Globus pallidus (tissue), 1 donor: ENCODE data around the gene APIP.
"Not testable (repeated sequence)": the region's sequence is repeated elsewhere in the genome, so short reads cannot be mapped to it uniquely, and the experiment has no call there.

Experiments
- DNase-seq: peaks from one replicate; pipeline ENCODE4 v3.0.0-alpha.2; 2015; ENCODE audit warnings: low spot score

The APIP gene

GRCh38 chr11:34926101-34926830, 10.1 kb upstream of the APIP start:
- DNase-seq, result peak; percentile 63

DNA sequence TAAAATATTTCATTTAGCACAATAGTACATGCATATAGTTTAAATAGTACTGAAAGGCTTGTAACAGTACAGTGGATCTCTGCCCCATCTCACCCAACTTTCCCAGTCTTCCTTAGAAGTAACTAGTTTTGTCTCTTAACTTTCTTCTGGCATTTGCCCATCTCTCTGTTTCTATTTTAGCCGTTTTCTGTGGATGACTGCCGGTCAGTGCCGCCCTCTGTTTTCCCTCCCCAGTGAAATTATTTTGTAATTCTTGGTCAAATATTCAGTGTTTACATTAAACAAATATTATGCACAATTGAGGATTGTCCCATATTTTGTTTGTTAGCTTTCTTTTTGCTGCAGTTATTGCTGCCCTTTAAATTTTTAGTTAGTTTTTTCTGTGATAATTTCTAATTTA, 8.5 kb upstream of the APIP start:
- no peak for DNase-seq

GRCh38 chr11:34921156-34921555, 5.0 kb upstream of the APIP start:
- DNase-seq, result no peak

- no peak for DNase-seq
These were observed 928 bp upstream of the APIP start for GRCh38 chr11:34916843-34917770.

- peak; percentile 33 for DNase-seq
These were observed 804 bp downstream of the APIP start for GRCh38 chr11:34915136-34916014.

- DNase-seq, result not testable (repeated sequence)
These were observed 2.6 kb downstream of the APIP start for GRCh38 chr11:34913556-34913955.

- no peak for DNase-seq
These were observed 4.5 kb downstream of the APIP start for GRCh38 chr11:34911676-34912075.

DNA sequence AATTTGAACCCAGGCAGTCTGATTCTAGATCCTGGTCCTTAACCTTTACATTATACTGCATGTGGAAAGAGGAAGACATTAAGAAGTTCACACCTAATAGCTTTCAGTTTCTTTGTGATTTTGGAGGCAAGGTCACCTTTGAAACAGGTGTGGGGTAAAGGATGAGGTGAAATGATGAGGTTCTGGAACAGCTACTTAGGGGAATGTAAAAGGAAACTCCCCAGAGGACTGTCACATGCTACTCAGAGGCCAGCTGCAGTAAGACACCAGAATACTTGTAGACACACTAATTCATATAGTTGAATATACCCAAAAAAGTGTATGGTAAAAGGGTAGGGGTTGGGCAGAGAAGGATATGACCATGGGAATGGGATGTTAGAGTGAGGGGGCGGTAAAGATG, 5.4 kb downstream of the APIP start:
- no peak for DNase-seq

GRCh38 chr11:34909955-34910354, 6.2 kb downstream of the APIP start:
- DNase-seq, result no peak

DNA sequence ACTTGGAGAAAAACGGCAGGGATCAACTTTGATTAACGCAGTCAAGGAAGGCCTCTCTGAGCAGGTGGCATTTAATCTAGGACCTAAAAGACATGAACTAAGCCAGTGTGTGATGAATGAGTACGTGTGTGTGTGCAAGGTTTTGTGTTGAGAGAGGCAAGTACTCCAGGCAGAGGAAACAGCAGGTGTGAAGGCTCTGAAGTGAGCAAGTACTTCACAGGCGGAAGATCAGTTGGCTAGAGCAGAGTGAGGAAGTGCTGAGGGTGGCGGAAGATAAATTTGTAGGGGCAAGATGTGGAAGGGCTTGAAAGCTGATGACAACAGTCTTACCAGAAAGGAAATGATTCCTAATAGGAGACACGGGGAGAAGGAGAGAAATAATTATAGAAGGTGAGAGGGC, 6.8 kb downstream of the APIP start:
- no peak for DNase-seq

DNA sequence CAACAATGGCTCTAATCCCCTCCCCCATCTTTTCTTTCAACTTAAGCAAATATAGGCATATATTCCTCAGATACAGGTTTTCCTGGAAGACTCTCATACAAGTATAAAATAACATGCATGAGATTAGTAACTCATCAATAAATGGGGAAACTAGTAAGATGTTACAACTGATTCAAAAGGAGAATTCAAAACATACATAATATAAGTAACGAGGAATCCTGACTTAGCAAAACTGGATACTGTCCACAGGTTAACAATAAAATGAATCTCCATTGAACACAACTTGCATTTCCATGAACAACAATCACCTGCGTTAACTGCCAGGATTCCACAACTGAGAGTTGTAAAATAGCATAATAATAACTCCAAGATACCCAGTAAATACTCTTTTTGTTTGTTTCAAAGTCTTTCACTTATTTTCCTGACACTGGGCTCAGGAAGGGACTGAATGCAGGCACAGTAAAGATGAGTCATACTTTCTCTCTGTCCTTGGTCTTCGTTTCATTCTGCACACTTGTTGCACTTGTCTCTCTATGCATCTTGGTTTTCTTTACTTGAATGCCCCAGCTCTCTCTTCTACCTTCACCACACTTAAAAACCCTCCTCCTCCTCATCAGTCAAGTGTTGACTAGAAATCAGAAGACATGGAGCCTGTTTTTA, 8.1 kb downstream of the APIP start:
- no peak for DNase-seq

DNA sequence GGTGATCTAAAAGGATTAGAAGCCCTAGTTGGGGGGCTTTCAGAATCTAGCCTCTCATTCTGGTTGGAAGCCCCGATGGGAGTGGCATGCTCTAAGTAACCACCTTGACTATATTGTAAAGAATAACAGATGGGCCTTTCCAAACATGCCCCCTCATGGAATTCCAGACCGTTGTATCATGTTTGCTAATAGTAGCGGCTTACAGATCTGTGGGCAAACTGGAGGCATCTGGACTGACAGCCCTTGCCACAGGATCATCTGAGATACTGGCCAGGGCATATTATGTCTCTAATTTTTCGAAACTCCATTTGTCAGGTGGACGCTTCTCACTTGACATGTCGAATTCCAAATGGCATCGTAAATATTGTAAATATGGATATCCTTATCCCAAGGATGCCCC, 10.5 kb downstream of the APIP start:
- no peak for DNase-seq

- DNase-seq, result no peak
These were observed 11.7 kb downstream of the APIP start for GRCh38 chr11:34904421-34904955.

DNA sequence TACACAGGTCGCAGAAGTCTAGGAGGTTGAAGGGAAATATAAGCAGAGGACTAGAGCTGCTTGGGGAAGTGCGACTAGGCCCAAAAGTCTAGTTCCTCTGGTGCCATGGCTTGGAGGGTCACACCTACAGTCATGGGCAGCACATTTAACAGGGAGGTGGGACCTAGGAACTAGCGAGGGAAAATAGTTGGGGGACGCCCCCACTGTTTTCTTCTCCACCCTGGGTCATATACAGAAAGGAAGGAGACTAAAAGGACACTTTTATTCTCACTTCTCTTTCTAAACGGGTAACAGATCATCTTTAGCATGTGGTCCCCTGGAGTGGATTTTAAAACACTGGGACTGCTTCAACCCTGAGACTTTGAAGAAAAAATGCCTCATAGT, 16.6 kb downstream of the APIP start:
- DNase-seq, result no peak

GRCh38 chr11:34898474-34898873, 17.7 kb downstream of the APIP start:
- no peak for DNase-seq

DNA sequence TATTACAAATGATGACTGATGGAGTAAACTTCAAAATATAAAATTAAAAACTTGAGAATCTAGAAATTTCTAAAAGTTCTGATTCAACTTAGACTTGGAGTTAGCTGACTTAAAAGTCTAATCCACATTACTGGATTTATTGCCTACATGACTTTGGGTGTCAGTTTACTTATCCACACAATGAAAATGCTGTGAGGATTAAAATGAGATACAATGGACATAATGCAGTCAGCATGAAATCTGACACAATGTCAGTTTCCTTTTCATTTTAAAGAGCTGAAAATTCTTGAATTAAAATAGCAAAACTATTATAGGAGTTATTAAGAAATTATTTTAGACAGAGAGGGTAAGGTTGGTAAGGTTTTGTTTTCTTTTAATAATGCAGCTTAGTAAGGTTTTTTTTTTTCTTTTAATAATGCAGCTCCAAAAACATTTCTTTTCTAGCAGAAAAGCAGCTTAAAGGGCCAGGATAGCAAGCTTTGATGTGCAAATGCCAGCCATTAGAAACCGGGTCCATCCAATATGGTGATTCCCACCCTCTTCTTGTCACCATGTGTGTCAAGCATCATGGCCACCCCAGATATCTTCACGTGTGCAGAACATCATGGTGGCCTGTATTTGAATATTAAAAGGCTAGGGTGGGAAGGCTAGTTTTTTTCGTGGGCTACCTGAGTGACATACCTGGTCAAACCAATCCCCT, 18.9 kb downstream of the APIP start:
- no peak for DNase-seq

- not testable (repeated sequence) for DNase-seq
These were observed 20.0 kb downstream of the APIP start for GRCh38 chr11:34896191-34896590.

DNA sequence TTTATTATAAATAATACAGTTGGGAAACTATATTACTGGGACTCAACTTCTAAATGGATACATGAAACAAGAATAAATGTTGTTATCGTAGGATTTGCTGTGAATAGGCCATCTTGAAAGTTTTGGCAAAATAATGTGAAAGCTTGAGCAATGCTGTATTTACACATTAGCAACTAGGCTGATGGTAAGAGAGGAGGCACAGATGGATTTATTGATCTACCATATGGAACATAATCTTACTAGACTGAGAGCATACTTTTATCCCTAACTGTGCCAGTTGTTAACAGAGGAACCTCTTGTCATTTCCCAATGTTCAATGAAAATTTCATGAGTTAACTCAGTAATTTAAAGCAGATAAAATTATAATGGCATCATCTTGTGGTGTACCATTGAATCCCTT, 22.8 kb downstream of the APIP start:
- DNase-seq, result no peak

DNA sequence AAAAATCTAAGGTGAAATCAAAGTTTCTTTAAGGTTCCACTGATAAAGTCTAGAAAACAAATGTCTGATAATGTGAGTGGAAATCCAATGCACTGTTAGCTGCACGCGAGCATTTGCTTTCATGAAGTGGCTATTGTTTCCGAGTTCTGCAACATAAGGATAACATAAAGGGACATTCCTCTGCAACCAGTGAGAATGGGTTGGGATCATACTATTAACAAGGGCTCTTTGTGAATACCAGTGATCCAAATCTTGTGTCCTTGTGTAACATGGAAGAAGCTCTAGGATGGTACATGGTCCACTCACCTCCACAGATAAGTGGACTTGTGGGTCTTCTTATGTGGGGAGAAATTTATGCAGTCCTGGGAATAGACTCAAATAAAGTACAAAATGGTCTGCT, 24.6 kb downstream of the APIP start:
- peak; percentile 29 for DNase-seq

DNA sequence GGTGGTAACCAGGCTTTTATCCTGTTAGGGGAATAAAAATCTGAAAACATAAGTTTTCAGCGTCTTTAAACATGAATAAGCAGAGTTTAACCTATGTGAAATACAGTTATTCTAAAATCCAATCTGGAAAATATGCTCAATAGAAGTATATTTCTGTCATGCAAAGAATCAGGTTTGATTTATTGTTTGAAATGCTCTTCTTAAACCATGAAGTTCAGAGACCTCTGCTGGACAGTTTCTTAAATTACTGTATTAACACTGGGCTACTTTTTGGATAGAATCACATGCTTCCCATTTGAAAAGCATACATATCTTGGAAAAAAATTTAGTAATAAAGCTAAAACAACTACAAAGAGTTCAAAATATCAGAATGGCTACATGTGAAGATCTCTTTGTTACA, 25.4 kb downstream of the APIP start:
- DNase-seq, result peak; percentile 76

DNA sequence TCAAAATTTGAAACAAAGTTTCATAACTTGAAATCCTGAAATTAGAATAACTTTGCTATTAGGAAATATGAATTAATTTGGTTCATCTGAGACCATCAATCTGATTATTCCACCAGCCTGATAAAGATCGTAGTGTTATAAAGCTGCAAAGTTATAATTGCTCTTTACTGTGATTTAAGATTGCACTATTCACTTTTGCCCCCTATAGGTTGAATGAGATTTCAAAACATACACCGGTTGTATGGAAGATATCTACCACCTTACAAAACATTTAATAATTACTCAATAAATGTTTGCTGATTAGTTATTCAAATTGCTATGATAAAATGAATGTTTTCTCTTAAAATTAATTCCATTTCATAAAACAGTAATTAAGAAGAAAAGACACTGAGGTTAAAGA, 26.1 kb downstream of the APIP start:
- peak; percentile 27 for DNase-seq
